ENCODE results near the gene ALDH1A2. TPM values are rescaled to one million over a fixed set of nuclear protein-coding genes. Genes with fewer than 3 reads are reported as not detected.
"Not testable (repeated sequence)": the region's sequence is repeated elsewhere in the genome, so short reads cannot be mapped to it uniquely, and the experiment has no call there.

Gene ALDH1A2
- total RNA-seq, 1 experiment from 2014 or later: 0.22 TPM

DNA sequence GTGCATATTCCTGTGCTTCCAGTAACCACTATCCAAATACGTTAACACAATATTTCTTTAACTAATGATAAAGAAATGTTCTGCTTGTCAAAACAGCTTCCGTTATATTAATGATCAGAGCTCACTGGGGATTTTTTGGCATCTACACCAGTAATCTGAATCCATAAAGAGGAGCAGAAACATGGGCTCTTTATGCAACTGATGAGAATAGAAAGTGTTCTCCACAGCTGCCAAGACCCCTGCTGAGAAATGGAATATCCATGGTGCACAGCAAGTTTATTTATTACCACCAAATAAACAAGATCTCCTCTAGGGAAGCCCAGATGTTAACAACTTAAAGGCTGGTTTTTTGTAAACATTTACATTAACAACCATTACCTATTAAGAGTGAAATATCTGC lies 54.5 kb downstream of the ALDH1A2 start:
- H3K9me2 ChIP-seq (replicated peaks; ENCODE audit: low read length): no peaks in the 10 kb centered on the region
- H4K20me1 ChIP-seq (ENCODE audit: low read length): no peaks in the 10 kb centered on the region
- ATAC-seq: no peak
- no peak overlapping the region for H3K9ac ChIP-seq (ENCODE audit: low read length)
- no peaks in the 10 kb centered on the region for H3K4me1 ChIP-seq (ENCODE audit: insufficient read depth, low read length)
- TF ChIP-seq EZH2phosphoT487 (IDR thresholded peaks at IDR 0.05; ENCODE audit: borderline replicate concordance, low read length) (no peak), EZH2 (IDR thresholded peaks at IDR 0.05; ENCODE audit: low read length, unreplicated experiment) (no peak)
- TF ChIP-seq, protein P1, sequence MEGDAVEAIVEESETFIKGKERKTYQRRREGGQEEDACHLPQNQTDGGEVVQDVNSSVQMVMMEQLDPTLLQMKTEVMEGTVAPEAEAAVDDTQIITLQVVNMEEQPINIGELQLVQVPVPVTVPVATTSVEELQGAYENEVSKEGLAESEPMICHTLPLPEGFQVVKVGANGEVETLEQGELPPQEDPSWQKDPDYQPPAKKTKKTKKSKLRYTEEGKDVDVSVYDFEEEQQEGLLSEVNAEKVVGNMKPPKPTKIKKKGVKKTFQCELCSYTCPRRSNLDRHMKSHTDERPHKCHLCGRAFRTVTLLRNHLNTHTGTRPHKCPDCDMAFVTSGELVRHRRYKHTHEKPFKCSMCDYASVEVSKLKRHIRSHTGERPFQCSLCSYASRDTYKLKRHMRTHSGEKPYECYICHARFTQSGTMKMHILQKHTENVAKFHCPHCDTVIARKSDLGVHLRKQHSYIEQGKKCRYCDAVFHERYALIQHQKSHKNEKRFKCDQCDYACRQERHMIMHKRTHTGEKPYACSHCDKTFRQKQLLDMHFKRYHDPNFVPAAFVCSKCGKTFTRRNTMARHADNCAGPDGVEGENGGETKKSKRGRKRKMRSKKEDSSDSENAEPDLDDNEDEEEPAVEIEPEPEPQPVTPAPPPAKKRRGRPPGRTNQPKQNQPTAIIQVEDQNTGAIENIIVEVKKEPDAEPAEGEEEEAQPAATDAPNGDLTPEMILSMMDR (conservative IDR thresholded peaks at IDR 0.05; ENCODE audit: low read depth, low read length): no peak
- DNase-seq: no peak
- CTCF ChIA-PET: no interaction called here
- no peaks in the 10 kb centered on the region; the same call in none of the 2 replicates for H3K27me3 ChIP-seq (ENCODE audit: low read length)
- POLR2A ChIA-PET (ENCODE audit: unreplicated experiment): no interaction called here
- no peaks in the 10 kb centered on the region for H3K79me2 ChIP-seq (ENCODE audit: low read length)
- H3K27ac ChIP-seq (ENCODE audit: low read length): no peak overlapping the region
- H2AFZ ChIP-seq (ENCODE audit: low read length): no peak overlapping the region
- H3K9me3 ChIP-seq (ENCODE audit: low read length): no peaks in the 10 kb centered on the region
- intact Hi-C loops (cut with micrococcal nuclease): no loop called here
- no peaks in the 10 kb centered on the region for H3K36me3 ChIP-seq (ENCODE audit: low read depth, low read length)
- no peaks in the 10 kb centered on the region for H3F3A ChIP-seq (ENCODE audit: low read length, unreplicated experiment)
- H3K4me2 ChIP-seq (ENCODE audit: low read length): no peak overlapping the region
- no TSS peak for BruUV-seq (replicated peaks)
- H3K4me3 ChIP-seq (ENCODE audit: low read length): no peak overlapping the region

GRCh38 chr15:58003810-58004209 lies 61.7 kb downstream of the ALDH1A2 start:
- Histone ChIP-seq H3K9me2 (replicated peaks; ENCODE audit: low read length) (no peaks in the 10 kb centered on the region), H3K27ac (ENCODE audit: low read length) (no peak overlapping the region), H3K27me3 (ENCODE audit: low read length) (no peaks in the 10 kb centered on the region), H2AFZ (ENCODE audit: low read length) (no peak overlapping the region), H3K4me3 (ENCODE audit: low read length) (no peak overlapping the region), H3K9ac (ENCODE audit: low read length) (no peak overlapping the region), H3F3A (ENCODE audit: low read length, unreplicated experiment) (no peaks in the 10 kb centered on the region), H3K36me3 (ENCODE audit: low read depth, low read length) (no peaks in the 10 kb centered on the region), H3K79me2 (ENCODE audit: low read length) (no peaks in the 10 kb centered on the region), H3K9me3 (ENCODE audit: low read length) (no peaks in the 10 kb centered on the region), H3K4me1 (ENCODE audit: insufficient read depth, low read length) (no peaks in the 10 kb centered on the region; the same call in 1 of the 2 replicates), H3K4me2 (ENCODE audit: low read length) (no peak overlapping the region), H4K20me1 (ENCODE audit: low read length) (no peaks in the 10 kb centered on the region)
- no peak for DNase-seq
- no peak for ATAC-seq
- no TSS peak for BruUV-seq (replicated peaks)
- no peak for TF ChIP-seq EZH2 (IDR thresholded peaks at IDR 0.05; ENCODE audit: low read length, unreplicated experiment)
- TF ChIP-seq, protein P1 (conservative IDR thresholded peaks at IDR 0.05; ENCODE audit: low read depth, low read length): no peak
- no peak for TF ChIP-seq EZH2phosphoT487 (IDR thresholded peaks at IDR 0.05; ENCODE audit: borderline replicate concordance, low read length)
- intact Hi-C loops (cut with micrococcal nuclease): loop anchor here (2.0 kb wide), 1 partner anchor 35 kb away; no protein-coding TSS in a partner anchor
- CTCF ChIA-PET: no interaction called here
- POLR2A ChIA-PET (ENCODE audit: unreplicated experiment): no interaction called here

- no peaks in the 10 kb centered on the region for H3K9me2 ChIP-seq (replicated peaks; ENCODE audit: low read length)
- H3K4me2 ChIP-seq (ENCODE audit: low read length): no peak overlapping the region
- H4K20me1 ChIP-seq (ENCODE audit: low read length): no peaks in the 10 kb centered on the region
- no peaks in the 10 kb centered on the region for H3F3A ChIP-seq (ENCODE audit: low read length, unreplicated experiment)
- intact Hi-C loops (cut with micrococcal nuclease): loop anchor here (2.0 kb wide), 1 partner anchor 36 kb away; no protein-coding TSS in a partner anchor
- CTCF ChIA-PET: no interaction called here
- no peak overlapping the region for H3K4me3 ChIP-seq (ENCODE audit: low read length)
- no peak overlapping the region for H3K9ac ChIP-seq (ENCODE audit: low read length)
- no peaks in the 10 kb centered on the region for H3K36me3 ChIP-seq (ENCODE audit: low read depth, low read length)
- no peak overlapping the region; the same call in 1 of the 2 replicates for H3K27ac ChIP-seq (ENCODE audit: low read length)
- no TSS peak for BruUV-seq (replicated peaks)
- H3K27me3 ChIP-seq (ENCODE audit: low read length): 0 out of 2 replicates have a peak, but pooled peaks cover 3% of the 10 kb centered on the region
- H3K4me1 ChIP-seq (ENCODE audit: insufficient read depth, low read length): no peaks in the 10 kb centered on the region; the same call in 1 of the 2 replicates
- TF ChIP-seq EZH2 (IDR thresholded peaks at IDR 0.05; ENCODE audit: low read length, unreplicated experiment) (no peak), EZH2phosphoT487 (IDR thresholded peaks at IDR 0.05; ENCODE audit: borderline replicate concordance, low read length) (no peak)
- TF ChIP-seq, protein P1 (conservative IDR thresholded peaks at IDR 0.05; ENCODE audit: low read depth, low read length): no peak
- H3K79me2 ChIP-seq (ENCODE audit: low read length): no peaks in the 10 kb centered on the region
- no peaks in the 10 kb centered on the region for H3K9me3 ChIP-seq (ENCODE audit: low read length)
- POLR2A ChIA-PET (ENCODE audit: unreplicated experiment): no interaction called here
- H2AFZ ChIP-seq (ENCODE audit: low read length): no peak overlapping the region
- ATAC-seq: peak; percentile 88
- DNase-seq: peak; percentile 32
These were observed 63.0 kb downstream of the ALDH1A2 start for GRCh38 chr15:58002338-58003126.

- CTCF ChIA-PET; H2AFZ ChIP-seq (ENCODE audit: low read length); ATAC-seq; H4K20me1 ChIP-seq (ENCODE audit: low read length); H3K36me3 ChIP-seq (ENCODE audit: low read depth, low read length); H3K4me3 ChIP-seq (ENCODE audit: low read length); H3K27me3 ChIP-seq (ENCODE audit: low read length); intact Hi-C loops (cut with micrococcal nuclease); POLR2A ChIA-PET (ENCODE audit: unreplicated experiment); H3F3A ChIP-seq (ENCODE audit: low read length, unreplicated experiment); H3K9me2 ChIP-seq (replicated peaks; ENCODE audit: low read length); H3K4me1 ChIP-seq (ENCODE audit: insufficient read depth, low read length); H3K27ac ChIP-seq (ENCODE audit: low read length); H3K9me3 ChIP-seq (ENCODE audit: low read length); H3K9ac ChIP-seq (ENCODE audit: low read length); BruUV-seq (replicated peaks); DNase-seq; H3K4me2 ChIP-seq (ENCODE audit: low read length); H3K79me2 ChIP-seq (ENCODE audit: low read length): not testable (repeated sequence)
These were observed 65.8 kb downstream of the ALDH1A2 start for GRCh38 chr15:57999699-58000098.

Data from PC-3 (cell line).